ENCODE data around the gene ABHD12B. TPM values are rescaled to one million over a fixed set of nuclear protein-coding genes. Genes with fewer than 3 reads are reported as not detected.

ABHD12B gene
- total and polyA plus RNA-seq, 2 experiments from 2014 or later: 9.0 to 52.8 TPM

- Histone ChIP-seq H3K4me3 (peak overlapping the region; percentile 84), H3F3A (replicated peaks; ENCODE audit: low read depth) (peaks cover 16% of the 10 kb centered on the region), H3K9me2 (ENCODE audit: insufficient read depth) (no peaks in the 10 kb centered on the region), H4K20me1 (replicated peaks; ENCODE audit: insufficient read depth) (peaks cover 48% of the 10 kb centered on the region), H3K79me2 (replicated peaks; ENCODE audit: insufficient read depth) (peaks cover 41% of the 10 kb centered on the region), H3K27me3 (ENCODE audit: insufficient read depth) (peaks cover 89% of the 10 kb centered on the region), H3K4me2 (peak overlapping the region; percentile 97), H3K36me3 (ENCODE audit: insufficient read depth) (no peaks in the 10 kb centered on the region), H2AFZ (peak overlapping the region; percentile 83), H3K4me1 (ENCODE audit: insufficient read depth) (peaks cover 25% of the 10 kb centered on the region), H3K27ac (ENCODE audit: low read depth) (no peak overlapping the region)
- Mint-ChIP-seq H3K4me3 (peak overlapping the region; percentile 77), H3K4me1 (peaks cover 39% of the 10 kb centered on the region), H3K9me3 (no peaks in the 10 kb centered on the region; the same call in 2 of the 3 replicates), H3K36me3 (ENCODE audit: low read depth) (peaks cover 3% of the 10 kb centered on the region; the same call in 2 of the 3 replicates), H3K27ac (no peak overlapping the region), H3K27me3 (ENCODE audit: insufficient read depth, low read depth, poor library complexity) (peaks cover 64% of the 10 kb centered on the region)
- peak; percentile 10 for ATAC-seq
- peak; percentile 50 for DNase-seq (ENCODE audit: low spot score)
- TF ChIP-seq CTCF (conservative IDR thresholded peaks at IDR 0.05; ENCODE audit: low read depth in 2 of 2) (no peak), POLR2AphosphoS5 (IDR thresholded peaks at IDR 0.05; ENCODE audit: low read depth) (no peak), ETS1 (IDR thresholded peaks at IDR 0.05) (no peak), EZH2phosphoT487 (IDR thresholded peaks at IDR 0.05; ENCODE audit: unreplicated experiment) (no peak), ZNF114 (CRISPR knock-in tag; IDR thresholded peaks at IDR 0.05) (no peak), NANOG (IDR thresholded peaks at IDR 0.05; ENCODE audit: borderline replicate concordance) (no peak), REST (IDR thresholded peaks at IDR 0.05; ENCODE audit: unreplicated experiment) (no peak), STAT1 (IDR thresholded peaks at IDR 0.05; ENCODE audit: unreplicated experiment) (no peak), CREB1 (CRISPR knock-in tag; IDR thresholded peaks at IDR 0.05; ENCODE audit: low read depth) (no peak), JUNB (IDR thresholded peaks at IDR 0.05; ENCODE audit: unreplicated experiment) (no peak), EZH2 (IDR thresholded peaks at IDR 0.05; ENCODE audit: low read depth, unreplicated experiment) (no peak), ZNF331 (CRISPR knock-in tag; IDR thresholded peaks at IDR 0.05; ENCODE audit: low read depth) (no peak), ZNF462 (CRISPR knock-in tag; IDR thresholded peaks at IDR 0.05) (no peak)
Measured at GRCh38 chr14:50829489-50830043, 42.3 kb upstream of the ABHD12B start.

All from GM23338 (cell line).